ENCODE data around the gene POLN.
"Not testable (repeated sequence)": the region's sequence is repeated elsewhere in the genome, so short reads cannot be mapped to it uniquely, and the experiment has no call there.

Gene POLN

DNA sequence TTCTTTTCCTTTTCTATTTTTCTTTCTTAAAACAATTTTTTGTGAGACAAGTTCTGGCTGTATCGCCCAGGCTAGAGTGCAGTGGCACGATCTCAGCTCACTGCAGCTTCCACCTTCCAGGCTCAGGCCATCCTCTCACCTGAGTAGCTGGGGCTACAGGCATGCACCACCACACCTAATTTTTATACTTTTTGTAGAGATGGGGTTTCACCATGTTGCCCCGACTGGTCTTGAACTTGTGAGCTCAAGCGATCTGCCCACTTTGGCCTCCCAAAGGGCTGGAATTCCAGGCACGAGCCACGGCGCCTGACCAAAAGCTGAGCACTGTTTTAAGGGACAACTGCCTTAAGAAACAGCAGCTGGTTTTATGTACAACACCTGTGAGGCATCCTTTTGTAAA, 192.1 kb downstream of the POLN start:
- no peak for DNase-seq

DNA sequence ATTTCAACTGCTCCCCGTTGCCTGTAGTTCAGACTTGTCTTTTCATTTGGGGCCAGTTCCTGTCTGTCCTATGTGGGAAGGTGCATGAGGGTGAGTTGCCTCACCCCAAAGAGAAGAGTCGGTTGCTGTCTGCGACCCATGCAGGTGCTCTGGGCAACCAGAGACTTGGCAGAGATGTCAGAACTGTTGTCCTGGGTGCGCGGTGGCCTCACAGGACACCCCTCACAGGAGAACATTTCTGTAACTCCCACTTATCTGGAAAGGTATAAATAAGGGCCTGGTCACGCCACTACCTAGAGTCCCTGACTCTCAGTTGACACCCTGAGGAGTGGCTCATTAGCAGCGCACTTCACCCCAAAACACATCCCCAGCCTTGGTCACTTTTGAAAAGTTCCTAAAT, 192.5 kb downstream of the POLN start:
- no peak for DNase-seq

DNA sequence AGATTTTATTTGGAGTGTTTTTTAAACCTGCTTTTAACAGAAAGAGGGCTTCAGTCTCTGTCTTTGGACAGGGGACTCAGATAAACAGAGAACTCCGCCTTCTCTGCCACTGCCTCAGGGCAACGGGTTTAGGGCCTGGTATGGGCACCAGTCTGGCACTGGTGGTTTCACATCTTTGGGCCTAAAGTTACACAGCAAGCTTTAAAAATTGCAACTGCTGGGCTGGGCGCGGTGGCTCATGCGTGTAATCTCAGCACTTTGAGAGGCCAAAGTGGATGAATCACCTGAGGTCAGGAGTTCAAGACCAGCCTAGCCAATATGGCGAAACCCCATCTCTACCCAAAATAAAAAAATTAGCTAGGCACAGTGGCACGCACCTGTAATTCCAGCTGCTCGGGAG, 193.1 kb downstream of the POLN start:
- no peak for DNase-seq

DNA sequence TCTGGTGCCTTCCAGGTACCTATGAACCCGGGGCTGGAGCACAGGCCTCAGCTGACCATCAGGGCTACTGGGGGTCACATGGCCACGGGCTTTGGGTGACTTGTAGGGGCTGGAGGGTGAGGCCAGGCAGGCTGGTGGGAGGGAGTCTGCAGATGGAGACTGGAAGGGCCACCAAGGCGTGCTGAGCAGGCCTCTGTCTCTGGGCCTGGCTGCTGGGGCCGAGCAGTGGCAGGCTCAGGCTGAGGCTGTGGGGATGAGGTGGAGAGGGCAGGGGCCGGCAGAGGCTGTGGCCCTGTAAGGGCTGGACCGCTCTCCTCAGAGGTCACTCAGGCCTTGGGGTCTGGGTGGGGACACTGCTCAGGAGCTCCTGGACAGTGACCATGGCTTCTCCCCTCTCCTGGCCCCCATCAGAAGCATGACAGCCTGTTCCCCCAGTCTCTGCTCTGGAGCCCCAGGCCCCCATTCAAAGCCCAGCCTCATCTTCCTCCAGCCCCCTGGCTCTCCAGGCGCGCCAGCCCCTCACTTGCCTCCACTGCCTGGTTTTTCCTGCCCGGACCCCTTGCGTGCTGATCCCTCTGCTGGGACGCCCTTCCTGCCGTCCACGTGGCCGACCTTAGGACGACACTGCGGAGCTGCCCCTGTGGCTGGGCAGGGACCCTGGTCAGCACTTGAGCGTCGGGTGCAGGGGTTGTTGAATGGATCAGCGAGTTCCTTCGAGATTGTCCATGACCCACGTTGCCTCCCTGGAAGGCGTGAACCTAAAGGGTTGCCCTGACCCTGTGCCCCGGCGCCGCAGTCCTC, 193.9 kb downstream of the POLN start:
- no peak for DNase-seq

DNA sequence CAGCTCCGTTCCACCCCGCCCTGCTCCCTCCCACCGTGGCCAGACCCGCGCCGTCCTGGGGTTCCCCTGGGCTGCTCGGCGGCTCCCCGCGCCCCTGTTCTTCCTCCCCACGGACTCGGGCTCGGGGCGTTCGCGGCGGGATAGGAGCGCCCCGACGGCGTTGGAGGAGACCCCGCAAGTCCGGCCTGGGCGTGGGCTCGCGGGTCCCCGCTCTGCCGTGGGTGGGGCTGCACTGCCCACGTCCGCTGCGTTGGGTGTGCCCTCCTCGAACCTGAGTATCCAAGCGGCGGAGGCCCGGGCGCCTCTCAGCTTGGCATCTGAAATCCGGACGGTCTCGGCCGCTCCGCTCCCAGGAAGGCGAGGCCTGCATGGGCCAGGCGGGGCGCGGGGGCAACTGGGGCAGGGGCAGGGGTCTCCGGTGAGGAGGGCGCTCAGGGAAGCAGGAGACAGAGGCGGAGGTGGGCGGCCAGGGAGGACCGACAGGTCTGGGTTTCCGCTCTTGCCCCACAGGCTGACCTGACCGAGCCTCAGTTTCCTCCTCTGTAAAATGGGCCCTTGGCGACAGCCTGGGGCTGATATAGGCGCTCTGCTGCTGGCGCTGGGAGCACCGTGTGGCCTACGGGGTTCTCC, 194.8 kb downstream of the POLN start:
- DNase-seq, result no peak

DNA sequence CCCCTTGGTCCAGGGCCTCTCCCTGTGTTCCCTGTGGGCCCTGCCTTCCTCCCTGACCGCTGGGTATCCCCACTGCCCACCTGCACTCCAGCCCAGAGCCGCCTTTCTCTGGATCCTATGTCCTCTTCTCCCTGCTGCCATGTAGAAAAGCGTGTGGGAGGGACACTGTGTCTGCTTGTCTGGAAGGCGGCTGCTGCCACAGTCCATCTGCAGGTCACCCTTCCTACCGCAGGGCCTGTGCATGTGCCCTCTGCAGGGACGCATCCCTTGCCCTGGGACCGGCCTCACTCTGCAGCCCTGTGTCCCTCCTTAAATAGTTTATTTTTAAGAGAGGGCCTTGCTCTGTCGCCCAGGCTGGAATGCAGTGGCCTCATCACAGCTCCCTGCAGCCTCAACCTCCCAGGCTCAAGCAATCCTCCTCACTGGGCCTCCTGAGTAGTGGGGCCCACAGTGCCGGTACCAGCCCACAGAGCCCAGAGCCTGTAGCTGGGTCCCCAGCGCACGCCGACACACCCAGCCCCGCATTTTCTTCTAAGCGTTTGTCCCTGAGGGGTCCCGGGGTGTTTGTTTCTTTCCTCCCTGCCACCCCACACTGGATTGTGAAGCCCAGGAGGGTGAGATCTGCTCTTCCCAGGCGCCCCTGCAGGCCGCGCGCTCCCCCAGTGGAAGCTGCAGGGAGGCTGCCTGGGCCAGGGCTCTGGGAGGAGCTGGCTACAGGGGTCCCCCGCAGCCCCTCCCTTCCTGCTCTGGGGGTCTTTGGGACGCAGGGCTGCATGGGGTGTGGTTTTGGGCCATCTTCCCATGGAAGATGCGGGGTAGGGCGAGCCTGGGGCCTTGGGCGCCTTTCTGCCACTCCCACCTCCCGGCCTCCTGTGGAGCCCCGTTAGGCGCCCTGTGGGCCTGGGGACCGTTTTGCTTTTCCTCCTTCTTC, 195.6 kb downstream of the POLN start:
- DNase-seq, result no peak

DNA sequence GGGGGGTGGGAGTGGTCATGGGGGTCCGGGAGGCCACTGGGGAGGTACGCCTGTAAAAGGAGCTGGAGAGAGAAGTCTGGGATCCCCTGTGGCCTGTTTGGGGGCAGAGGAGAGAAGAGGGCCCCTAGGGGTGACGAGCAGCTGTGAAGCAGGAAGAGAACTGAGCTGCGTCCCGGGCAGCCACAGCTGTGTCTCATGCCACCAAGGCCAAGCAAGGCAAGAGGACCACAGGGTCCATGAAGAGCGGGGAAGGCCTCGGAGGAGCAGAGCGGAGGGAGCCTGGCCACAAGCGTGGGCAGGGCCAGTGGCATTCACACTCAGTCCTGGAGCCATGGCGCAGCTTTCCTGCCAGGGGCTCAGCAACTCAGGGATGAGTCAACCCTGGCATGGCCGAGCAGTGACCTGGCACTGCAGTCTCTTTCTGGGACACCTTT, 196.4 kb downstream of the POLN start:
- no peak for DNase-seq

DNA sequence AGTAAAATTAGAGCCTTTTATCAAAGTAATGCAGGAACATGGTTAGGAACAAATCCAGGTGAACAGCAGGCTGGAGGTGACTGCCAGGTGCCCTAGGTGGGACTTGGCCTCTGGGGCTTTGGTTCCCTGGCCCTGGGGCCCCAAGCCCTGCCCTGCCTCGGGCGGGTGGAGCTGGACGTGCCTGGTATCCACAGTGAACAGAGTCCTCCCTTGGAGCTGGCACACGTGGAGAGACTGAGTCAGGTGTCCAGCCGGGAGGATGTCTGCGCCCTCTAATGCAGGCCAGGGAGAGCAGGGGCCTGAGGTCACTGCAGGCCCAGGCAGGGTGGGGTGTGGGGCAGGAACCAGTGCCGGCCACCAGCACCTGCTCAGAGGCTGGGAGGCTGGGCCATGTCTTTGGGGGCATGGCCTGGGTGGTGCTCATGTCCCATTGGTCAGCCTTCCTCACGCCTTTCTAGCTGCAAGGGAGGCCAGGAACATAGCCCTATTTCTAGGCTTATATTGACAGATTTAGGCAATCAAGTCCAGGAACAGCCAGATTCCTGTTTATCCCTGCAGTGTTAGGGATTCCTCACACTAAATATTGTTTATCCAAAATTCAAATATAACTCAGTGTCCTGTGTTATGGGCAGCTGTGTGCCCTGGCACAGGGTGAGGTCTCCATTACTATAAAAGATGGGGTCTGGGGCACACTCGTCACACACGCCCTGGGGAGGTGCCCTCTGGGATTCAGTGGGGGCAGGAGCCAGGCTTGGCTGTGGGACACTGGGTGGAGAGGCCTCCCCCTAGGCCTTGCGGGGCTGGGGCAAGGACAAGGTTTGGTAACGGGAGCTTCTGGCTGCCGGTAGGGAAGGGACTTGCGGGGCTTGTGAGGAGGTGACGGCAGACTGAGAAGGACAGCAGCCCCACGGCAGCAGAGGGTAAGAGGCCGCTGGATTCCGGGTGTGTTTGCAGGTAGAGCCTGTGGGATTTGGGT, 197.1 kb downstream of the POLN start:
- no peak for DNase-seq

DNA sequence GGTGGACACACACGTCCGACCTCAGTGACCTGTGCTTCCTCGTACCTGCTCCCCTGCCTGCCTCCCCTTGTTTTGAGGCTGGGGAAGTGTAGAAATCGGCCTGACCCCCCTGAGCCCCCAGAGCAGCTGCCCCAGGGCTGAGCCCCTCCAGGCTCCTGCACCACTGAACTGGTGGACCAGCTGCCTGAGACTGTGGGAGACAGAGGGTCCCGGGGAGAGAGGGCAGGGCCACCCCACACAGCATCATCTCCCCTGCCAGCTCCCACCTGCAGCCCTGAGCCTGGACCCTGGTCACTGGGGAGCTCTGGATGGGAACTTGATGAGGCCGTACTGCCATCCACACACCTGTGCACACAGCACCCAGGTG, 197.8 kb downstream of the POLN start:
- no peak for DNase-seq

DNA sequence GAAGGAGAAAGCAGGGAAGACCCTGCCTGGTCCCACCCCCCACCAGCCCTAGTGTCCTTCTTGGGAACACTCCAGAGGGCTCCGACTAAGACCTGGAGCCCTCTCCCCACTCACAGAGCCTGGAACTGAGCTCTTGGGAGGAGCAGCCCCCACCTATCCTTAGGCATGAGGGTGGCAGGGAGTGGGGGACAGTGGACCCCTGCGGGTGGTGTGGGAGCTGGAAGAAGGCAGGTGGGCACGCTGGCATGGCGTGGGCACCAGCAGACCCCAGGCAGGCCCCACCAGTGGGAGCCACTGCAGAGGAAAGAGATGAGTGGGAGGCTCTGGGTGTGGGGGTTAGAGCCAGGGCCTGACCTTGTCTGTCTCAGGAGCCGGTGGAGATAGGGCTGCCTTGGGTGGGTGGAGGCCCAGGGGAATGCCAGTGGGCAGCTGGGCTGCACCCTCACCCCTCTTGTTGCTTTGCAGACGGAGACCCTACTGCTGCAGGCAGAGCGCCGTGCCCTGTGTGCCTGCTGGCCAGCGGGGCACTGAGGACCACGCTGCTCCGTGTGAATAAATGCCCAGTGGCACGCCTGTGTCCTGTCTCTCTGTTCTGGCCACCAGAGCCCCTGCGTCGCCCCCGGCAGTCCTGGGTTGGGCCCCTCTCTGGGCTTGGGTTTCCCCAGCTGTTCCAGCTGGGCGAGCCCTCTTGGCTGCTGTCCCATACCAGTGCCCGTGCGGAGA, 198.4 kb downstream of the POLN start:
- DNase-seq, result no peak

DNA sequence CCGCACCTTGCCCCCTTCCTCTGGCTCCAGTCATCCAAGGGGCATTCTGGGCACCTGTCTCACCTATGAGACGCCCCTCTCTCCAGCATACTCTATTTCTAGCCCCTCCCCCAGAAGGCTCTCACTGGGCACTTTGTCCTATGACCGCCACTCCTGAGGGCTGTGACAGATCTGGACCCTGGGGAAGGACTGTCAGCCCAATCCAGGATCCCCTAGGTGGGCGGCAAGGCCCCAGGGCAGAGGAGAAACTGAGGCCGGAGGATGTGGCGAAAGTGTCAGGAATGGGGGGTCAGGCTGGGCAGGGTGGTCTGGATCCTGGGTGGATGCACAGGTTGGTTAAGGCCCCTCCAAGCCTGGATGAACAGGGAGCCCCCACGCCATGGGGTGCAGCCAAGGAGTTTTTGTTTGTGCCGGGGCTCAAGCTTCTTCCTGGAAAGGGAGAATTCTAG, 198.9 kb downstream of the POLN start:
- DNase-seq, result no peak

DNA sequence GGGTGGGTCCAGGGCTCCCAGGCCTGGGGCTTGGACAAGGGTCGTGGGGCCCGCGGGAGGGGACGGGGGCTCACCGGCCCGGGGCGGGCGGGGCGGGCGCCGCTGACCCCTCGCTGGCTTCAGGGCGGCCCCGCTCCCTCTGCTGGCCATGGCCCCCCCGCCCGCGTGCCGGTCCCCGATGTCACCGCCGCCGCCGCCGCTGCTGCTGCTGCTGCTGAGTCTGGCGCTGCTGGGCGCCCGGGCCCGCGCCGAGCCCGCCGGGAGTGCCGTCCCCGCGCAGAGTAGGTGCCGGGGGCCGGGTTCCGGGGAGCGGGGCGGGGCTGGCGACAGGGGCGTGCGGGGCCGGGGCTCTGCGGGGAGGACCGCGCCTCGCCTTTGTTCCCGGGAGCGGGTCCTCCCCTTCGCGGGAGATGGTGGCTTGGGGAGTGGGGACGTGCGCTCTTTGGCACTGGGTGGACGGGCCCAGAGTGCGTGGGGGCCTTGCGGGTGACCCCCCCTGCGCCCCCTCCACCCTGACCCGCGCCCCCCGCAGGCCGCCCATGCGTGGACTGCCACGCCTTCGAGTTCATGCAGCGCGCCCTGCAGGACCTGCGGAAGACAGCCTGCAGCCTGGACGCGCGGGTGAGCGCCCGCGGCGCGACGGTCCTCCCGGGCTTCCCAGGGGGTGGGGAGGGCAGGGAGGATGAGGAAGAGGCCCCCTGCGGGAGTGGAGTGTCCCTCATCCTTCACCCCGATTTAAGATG, 199.5 kb downstream of the POLN start:
- DNase-seq, result peak; percentile 30

DNA sequence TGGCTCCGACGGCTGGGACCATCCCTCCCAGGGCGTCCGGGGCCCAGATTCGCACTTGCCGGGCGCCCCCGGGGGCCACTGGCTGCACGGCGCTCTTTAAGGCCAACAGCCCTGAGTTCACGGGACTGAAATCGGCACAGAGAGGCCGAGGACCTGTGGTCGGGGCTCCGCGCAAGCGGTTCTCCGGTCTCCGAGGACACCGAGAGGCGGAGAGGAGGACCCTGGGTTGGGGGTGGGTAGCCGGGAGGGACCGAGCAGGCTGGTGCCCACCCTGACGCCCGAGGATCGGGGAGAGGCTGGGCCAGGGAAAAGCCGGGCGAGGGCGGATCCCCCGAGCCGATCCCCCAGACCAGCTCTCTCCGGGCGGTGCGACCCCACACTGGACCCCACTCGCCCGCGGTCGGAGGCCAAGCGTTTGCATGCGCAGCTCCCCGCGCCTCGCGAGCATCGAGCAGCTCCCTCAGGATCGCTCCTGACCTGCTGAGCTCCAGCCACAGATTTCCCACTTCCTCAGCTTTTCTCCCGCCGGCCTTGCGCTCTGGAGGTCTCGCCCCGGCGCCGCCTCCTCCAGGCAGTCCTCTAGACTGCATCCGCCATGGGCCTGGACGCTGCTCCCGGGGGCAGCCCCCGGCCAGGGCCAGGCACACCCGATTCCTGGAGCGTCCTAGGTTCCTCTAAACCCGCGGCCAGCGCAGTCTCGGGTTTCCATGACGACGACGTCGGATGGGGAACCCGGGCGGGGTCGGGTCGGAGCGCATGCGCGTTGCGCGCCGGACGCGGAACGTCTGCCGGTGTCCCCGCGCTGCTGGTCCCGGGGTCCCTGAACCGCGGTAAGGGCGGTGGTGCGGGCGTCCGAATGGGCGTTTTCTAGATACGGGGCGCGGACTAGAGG, 200.4 kb downstream of the POLN start:
- DNase-seq, result peak; percentile 89

DNA sequence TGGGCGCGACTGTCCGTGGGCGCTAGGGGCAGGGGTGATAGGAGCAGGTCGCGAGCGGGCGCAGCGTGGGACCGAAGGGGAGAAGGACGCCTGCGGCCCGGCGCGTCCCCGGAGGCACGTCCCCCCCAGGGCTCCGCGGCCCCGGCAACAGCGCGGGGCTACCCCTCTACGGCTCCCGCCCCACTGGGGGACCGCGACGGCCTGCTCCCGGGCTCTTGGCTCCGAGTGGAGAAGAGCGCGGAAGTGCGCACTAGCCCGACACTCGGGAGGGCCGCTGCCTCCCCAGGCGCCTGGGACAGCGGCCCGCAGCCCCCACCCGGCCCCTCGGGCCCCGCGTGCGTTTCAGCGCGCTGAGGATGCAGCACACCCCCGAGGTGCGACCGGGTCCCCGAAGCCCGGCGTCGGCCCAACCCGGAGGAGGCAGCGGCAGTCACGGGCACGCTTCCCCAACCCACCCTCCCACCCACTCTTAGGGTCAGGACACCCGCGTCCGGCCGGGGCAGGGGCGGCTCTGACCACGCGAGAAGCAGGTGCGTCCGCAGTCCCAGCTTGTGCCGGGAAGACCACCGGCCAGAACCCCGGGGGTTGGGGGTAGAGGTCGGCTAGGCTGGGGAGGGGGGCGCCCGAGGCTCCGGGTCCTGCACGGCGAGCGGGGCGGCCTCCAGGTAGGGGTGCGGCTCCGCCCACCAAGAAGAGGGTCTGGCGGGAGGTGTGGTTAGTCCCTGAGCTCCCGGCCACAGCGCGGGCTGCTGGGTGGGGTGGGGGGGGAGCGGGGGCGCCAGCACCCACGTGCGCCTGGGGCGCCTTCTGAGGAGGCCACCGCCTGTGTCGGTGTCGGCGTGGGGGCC, 201.3 kb downstream of the POLN start:
- DNase-seq, result no peak

DNA sequence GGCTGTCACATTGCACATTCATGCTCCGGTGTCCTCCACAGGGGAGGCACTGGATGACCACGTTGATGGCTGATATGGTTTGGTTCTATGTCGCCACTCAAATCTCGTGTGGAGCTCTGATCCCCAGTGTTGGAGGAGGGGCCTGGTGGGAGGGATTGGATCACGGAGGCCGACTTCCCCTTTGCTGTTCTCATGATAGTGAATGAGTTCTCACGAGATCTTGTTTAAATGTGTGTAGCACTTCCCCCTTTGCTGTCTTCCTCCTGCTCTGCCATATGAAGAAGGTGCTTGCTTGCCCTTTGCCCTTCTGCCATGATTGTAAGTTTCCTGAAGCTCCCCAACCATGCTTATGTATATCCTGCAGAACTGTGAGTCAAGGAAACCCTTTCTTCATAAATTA, 205.1 kb downstream of the POLN start:
- no peak for DNase-seq

DNA sequence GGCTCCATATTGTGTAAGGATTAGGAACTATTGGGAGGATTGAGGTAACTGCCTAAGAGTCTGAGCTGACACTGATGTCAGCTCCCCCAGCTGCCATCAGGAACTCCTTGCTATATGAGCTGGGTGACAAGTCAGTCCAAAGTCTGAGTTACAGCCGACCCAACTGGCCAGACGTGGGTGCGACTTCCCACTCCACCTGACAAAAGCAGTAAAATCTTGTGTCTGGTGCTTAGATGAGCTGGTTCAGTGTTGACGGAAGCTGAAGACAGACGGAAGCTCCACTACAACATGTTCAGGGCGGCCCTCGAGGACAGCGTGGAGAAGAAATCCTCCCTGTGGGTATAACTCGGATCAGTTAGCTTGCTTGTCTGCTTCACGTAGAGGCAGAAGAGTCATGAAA, 205.6 kb downstream of the POLN start:
- no peak for DNase-seq

DNA sequence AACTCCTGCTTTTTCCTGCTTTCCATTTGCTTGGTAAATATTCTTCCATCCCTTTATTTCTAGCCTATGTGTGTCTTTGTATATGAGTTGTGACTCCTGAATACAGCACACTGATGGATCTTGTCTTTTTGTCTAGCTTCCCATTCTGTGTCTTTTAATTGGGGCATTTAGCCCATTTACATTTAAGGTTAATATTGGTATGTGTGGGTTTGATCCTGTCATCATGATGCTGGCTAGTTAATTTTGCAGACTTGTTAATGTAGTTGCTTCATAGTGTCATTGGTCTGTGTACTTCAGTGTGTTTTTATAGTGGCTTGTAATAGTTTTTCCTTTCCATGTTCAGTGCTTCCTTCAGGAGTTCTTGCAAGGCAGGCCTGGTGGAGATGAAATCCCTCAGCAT, 210.8 kb downstream of the POLN start:
- not testable (repeated sequence) for DNase-seq

DNA sequence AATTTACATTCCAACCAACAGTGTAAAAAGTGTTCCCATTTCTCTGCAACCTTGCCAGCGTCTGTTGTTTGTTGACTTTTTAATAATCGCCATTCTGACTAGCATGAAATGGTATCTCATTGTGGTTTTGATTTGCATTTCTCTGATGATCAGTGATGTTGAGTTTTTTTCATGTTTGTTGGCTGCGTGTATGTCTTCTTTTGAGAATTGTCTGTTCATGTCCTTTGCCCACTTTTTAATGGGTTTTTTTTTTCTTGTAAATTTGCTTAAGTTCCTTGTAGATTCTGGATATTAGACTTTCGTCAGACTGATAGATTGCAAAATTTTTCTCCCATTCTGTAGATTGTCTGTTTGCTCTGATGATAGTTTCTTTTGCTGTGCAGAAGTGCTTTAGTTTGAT, 214.8 kb downstream of the POLN start:
- not testable (repeated sequence) for DNase-seq

DNA sequence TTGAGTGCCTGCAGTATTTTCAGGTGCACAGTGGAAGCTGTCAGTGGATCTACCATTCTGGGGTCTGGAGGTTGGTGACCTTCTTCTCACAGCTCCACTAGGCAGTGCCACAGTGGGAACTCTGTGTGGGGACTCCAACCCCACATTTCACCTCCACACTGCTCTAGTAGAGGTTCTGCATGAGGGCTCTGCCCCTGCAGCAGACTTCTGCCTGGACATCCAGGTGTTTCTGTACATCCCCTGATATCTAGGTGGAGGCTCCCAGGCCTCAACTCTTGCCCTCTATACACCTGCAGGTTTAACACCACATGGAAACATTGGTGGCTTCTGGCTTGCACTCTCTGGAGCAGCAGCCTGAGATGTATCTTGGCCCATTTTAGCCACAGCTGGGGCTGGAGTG, 216.1 kb downstream of the POLN start:
- DNase-seq, result no peak

Data from CD4-positive, alpha-beta T cell treated with Interleukin-15 for 1 hour (primary cell).